ENCODE measurements around the gene UFC1. TPM values are rescaled to one million over a fixed set of nuclear protein-coding genes. Genes with fewer than 3 reads are reported as not detected.
A peak's percentile ranks its signal among the peaks of the same experiment; 100 is the strongest.

The UFC1 gene
- total and polyA plus RNA-seq, 2 of the 13 experiments (the other 11 are each of a cell fraction or from before 2014, with no cell fraction given) = 72.8 to 85.2 TPM

- TF ChIP-seq, protein P1, sequence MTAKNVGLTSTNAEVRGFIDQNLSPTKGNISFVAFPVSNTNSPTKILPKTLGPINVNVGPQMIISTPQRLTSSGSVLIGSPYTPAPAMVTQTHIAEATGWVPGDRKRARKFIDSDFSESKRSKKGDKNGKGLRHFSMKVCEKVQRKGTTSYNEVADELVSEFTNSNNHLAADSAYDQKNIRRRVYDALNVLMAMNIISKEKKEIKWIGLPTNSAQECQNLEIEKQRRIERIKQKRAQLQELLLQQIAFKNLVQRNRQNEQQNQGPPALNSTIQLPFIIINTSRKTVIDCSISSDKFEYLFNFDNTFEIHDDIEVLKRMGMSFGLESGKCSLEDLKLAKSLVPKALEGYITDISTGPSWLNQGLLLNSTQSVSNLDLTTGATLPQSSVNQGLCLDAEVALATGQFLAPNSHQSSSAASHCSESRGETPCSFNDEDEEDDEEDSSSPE (CRISPR knock-in tag; IDR thresholded peaks at IDR 0.05) = peak; percentile 39; the same call in 1 of the 2 replicates
- TF ChIP-seq TBL1XR1 (IDR thresholded peaks at IDR 0.05; ENCODE audit: borderline replicate concordance, low read length, partially characterized antibody) (no peak), ZMAT3 (CRISPR knock-in tag; conservative IDR thresholded peaks at IDR 0.05) (peak; percentile 45; the same call in 1 of the 2 replicates), ZNF431 (CRISPR knock-in tag; IDR thresholded peaks at IDR 0.05; ENCODE audit: borderline replicate concordance, low read depth) (no peak), SETDB1 (CRISPR knock-in tag; IDR thresholded peaks at IDR 0.05; ENCODE audit: borderline replicate concordance) (no peak), NFAT5 (CRISPR knock-in tag; IDR thresholded peaks at IDR 0.05) (0 out of 2 replicates have a peak, but pooled peaks have one; percentile 31), ZFYVE20 (CRISPR knock-in tag; IDR thresholded peaks at IDR 0.05; ENCODE audit: borderline replicate concordance, low read depth) (no peak), ZNF567 (CRISPR knock-in tag; IDR thresholded peaks at IDR 0.05; ENCODE audit: borderline replicate concordance) (peak; percentile 61; the same call in 1 of the 2 replicates), ZNF329 (CRISPR knock-in tag; IDR thresholded peaks at IDR 0.05; ENCODE audit: low read depth) (0 out of 2 replicates have a peak, but pooled peaks have one; percentile 22), BORCS8-MEF2B (CRISPR knock-in tag; IDR thresholded peaks at IDR 0.05) (0 out of 2 replicates have a peak, but pooled peaks have one; percentile 83), DMAP1 (CRISPR knock-in tag; IDR thresholded peaks at IDR 0.05) (peak; percentile 81; the same call in 1 of the 2 replicates)
- TF ChIP-seq, protein P2, sequence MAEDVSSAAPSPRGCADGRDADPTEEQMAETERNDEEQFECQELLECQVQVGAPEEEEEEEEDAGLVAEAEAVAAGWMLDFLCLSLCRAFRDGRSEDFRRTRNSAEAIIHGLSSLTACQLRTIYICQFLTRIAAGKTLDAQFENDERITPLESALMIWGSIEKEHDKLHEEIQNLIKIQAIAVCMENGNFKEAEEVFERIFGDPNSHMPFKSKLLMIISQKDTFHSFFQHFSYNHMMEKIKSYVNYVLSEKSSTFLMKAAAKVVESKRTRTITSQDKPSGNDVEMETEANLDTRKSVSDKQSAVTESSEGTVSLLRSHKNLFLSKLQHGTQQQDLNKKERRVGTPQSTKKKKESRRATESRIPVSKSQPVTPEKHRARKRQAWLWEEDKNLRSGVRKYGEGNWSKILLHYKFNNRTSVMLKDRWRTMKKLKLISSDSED (CRISPR knock-in tag; IDR thresholded peaks at IDR 0.05) = 0 out of 2 replicates have a peak, but pooled peaks have one; percentile 31
- TF ChIP-seq, protein P3, sequence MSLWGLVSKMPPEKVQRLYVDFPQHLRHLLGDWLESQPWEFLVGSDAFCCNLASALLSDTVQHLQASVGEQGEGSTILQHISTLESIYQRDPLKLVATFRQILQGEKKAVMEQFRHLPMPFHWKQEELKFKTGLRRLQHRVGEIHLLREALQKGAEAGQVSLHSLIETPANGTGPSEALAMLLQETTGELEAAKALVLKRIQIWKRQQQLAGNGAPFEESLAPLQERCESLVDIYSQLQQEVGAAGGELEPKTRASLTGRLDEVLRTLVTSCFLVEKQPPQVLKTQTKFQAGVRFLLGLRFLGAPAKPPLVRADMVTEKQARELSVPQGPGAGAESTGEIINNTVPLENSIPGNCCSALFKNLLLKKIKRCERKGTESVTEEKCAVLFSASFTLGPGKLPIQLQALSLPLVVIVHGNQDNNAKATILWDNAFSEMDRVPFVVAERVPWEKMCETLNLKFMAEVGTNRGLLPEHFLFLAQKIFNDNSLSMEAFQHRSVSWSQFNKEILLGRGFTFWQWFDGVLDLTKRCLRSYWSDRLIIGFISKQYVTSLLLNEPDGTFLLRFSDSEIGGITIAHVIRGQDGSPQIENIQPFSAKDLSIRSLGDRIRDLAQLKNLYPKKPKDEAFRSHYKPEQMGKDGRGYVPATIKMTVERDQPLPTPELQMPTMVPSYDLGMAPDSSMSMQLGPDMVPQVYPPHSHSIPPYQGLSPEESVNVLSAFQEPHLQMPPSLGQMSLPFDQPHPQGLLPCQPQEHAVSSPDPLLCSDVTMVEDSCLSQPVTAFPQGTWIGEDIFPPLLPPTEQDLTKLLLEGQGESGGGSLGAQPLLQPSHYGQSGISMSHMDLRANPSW (CRISPR knock-in tag; IDR thresholded peaks at IDR 0.05; ENCODE audit: borderline replicate concordance) = no peak
- TF ChIP-seq, protein P4, sequence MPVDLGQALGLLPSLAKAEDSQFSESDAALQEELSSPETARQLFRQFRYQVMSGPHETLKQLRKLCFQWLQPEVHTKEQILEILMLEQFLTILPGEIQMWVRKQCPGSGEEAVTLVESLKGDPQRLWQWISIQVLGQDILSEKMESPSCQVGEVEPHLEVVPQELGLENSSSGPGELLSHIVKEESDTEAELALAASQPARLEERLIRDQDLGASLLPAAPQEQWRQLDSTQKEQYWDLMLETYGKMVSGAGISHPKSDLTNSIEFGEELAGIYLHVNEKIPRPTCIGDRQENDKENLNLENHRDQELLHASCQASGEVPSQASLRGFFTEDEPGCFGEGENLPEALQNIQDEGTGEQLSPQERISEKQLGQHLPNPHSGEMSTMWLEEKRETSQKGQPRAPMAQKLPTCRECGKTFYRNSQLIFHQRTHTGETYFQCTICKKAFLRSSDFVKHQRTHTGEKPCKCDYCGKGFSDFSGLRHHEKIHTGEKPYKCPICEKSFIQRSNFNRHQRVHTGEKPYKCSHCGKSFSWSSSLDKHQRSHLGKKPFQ (CRISPR knock-in tag; IDR thresholded peaks at IDR 0.05; ENCODE audit: insufficient replicate concordance) = peak; percentile 29
Observed at GRCh38 chr1:161201836-161202712, 48.3 kb downstream of the UFC1 start, which contains the start of gene NDUFS2 (continued).

Data from HepG2 (cell line).